ENCODE data around the gene STRBP.

DNA sequence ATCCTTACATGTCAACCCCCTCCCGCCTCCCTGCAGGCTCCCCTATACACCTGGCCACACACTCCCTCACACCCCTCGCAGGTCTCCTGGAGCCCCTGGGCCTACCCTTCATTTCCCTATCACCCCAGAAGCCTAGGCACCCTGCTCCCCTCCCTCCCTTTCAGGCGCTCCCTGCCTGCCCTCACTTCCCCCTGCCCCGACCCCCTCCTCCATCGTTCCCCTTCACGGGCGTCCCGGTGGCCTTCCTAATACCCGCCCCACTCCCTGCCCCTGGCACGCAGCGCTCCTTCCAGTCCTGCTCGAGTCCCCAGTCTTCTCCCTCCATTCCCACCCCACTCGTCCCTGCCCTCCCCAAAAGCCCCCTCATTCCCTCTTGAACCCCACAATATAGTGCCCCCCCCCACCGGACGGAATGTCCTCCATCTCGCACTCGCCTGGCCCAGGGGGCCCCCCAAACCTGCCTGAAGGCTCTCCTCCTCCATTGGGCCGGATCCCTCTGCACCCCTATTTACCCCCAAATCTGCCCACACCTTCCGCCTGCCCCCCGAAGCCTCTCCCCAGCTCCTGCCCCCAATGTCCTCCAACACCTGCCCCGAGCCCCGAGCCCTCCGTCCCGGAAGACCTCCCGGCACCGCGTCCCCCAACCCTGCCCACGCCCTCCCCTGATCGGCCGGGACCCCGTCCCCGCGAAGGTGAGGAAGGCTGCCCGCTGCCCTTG lies 746 bp downstream of the STRBP start:
- TF ChIP-seq, protein P1, sequence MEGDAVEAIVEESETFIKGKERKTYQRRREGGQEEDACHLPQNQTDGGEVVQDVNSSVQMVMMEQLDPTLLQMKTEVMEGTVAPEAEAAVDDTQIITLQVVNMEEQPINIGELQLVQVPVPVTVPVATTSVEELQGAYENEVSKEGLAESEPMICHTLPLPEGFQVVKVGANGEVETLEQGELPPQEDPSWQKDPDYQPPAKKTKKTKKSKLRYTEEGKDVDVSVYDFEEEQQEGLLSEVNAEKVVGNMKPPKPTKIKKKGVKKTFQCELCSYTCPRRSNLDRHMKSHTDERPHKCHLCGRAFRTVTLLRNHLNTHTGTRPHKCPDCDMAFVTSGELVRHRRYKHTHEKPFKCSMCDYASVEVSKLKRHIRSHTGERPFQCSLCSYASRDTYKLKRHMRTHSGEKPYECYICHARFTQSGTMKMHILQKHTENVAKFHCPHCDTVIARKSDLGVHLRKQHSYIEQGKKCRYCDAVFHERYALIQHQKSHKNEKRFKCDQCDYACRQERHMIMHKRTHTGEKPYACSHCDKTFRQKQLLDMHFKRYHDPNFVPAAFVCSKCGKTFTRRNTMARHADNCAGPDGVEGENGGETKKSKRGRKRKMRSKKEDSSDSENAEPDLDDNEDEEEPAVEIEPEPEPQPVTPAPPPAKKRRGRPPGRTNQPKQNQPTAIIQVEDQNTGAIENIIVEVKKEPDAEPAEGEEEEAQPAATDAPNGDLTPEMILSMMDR (IDR thresholded peaks at IDR 0.05): no peak
- TF ChIP-seq EZH2phosphoT487 (IDR thresholded peaks at IDR 0.05) (no peak), EZH2 (IDR thresholded peaks at IDR 0.05) (no peak)
